Measurements from ENCODE around the gene KMO. TPM values are rescaled to one million over a fixed set of nuclear protein-coding genes. Genes with fewer than 3 reads are reported as not detected.

The KMO gene
- total and polyA plus RNA-seq, 2 of the 13 experiments (the other 11 are each of a cell fraction or from before 2014, with no cell fraction given) = 0.01 TPM; not detected in 1

DNA sequence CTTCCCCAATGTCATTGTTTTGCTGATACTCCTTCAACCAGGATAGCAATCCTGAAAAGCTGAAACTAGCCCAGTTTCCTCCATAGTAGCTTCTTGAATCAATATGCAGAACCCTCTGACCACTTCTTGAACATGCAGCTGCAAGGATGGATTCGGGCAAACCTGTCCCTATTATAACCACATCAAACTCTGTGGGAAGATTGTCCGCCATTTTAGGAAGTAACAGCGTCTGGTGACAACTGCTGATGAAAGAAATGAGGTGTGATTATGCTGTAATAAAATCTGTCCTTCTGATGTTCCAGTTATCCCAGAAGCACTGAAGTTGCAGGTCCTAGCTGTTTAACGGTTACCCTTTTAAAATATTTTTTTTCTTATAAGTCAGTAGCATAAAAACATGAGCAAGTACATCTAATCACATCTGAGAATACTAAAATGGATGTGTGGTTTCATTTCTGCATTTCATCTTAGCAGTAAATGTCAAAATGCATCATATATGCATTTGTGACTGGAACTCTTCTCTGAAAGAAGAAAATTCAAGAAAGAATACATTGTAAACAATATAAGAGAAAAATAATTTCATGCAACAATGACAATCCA lies 103.5 kb downstream of the KMO start:
- intact Hi-C loops (cut with micrococcal nuclease; ENCODE audit: unreplicated experiment) = no loop called here
- DNase-seq (ENCODE audit: low spot score) (no peak), FAIRE-seq (no peak), ATAC-seq (no peak)
- Histone ChIP-seq H3K36me3 (replicated peaks in 1 of 2; ENCODE audit: control insufficient read depth in 1 of 2, insufficient read depth in 2 of 2, low read length in 2 of 2) (peaks cover 2 to 18% of the 10 kb centered on the region in 2 experiments; a peak in 4 of 5 replicates), H3K27ac (ENCODE audit: extremely low read length, insufficient read depth, low read length) (no peak overlapping the region), H3K9ac (ENCODE audit: insufficient read depth, low read depth, low read length) (no peak overlapping the region), H3K79me2 (ENCODE audit: insufficient read depth, low read length) (peaks cover 24% of the 10 kb centered on the region), H4K20me1 (ENCODE audit: insufficient read depth, low read length) (peaks cover 6% of the 10 kb centered on the region; the same call in 1 of the 2 replicates), H3K4me2 (ENCODE audit: low read depth, low read length) (no peak overlapping the region), H3K4me3 (replicated peaks in 1 of 3; ENCODE audit: insufficient read depth in 1 of 3, low read depth in 2 of 3, low read length in 3 of 3) (no peak overlapping the region), H3K27me3 (ENCODE audit: control insufficient read depth in 1 of 2, insufficient read depth in 2 of 2, low read length in 2 of 2) (no peaks in the 10 kb centered on the region; a peak in 1 of 5 replicates), H2AFZ (ENCODE audit: low read length) (no peak overlapping the region), H3K4me1 (ENCODE audit: insufficient read depth, low read length) (peaks cover 39% of the 10 kb centered on the region), H3K9me3 (ENCODE audit: low read length) (no peaks in the 10 kb centered on the region)
- BruUV-seq (replicated peaks) = no TSS peak
- ChIA-PET POLR2A (no interaction called here), CTCF (ENCODE audit: low intra/inter-chr PET ratio, low total read pairs) (no interaction called here)
- in situ Hi-C loops (cut with HindIII; ENCODE audit: extremely low pct_ligation_motif_present, low pct_unique_long_range_greater_than_20kb) = loop anchor here (10.0 kb wide), 1 partner anchor 111 kb away; no protein-coding TSS in a partner anchor
- WGBS (ENCODE audit: low lambda C conversion rate) = 99% methylated on average over 4 of the region's 4 CpGs
- TF ChIP-seq TOPORS (CRISPR knock-in tag; IDR thresholded peaks at IDR 0.05) = no peak
- TF ChIP-seq TAF1 (CRISPR knock-in tag; IDR thresholded peaks at IDR 0.05) = no peak
- TF ChIP-seq RFXAP (CRISPR knock-in tag; IDR thresholded peaks at IDR 0.05; ENCODE audit: borderline replicate concordance) = no peak
- TF ChIP-seq U2AF1 (optimal IDR thresholded peaks at IDR 0.05; ENCODE audit: low read depth, low read length) = no peak
- TF ChIP-seq, protein P1, sequence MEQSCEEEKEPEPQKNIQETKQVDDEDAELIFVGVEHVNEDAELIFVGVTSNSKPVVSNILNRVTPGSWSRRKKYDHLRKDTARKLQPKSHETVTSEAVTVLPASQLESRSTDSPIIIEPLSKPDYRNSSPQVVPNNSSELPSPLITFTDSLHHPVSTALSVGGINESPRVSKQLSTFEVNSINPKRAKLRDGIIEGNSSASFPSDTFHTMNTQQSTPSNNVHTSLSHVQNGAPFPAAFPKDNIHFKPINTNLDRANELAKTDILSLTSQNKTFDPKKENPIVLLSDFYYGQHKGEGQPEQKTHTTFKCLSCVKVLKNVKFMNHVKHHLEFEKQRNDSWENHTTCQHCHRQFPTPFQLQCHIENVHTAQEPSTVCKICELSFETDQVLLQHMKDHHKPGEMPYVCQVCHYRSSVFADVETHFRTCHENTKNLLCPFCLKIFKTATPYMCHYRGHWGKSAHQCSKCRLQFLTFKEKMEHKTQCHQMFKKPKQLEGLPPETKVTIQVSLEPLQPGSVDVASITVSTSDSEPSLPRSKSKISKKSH (CRISPR knock-in tag; IDR thresholded peaks at IDR 0.05; ENCODE audit: borderline replicate concordance) = no peak
- TF ChIP-seq ZNF124 (CRISPR knock-in tag; IDR thresholded peaks at IDR 0.05) = no peak
- no peak for TF ChIP-seq NR2F1 (CRISPR knock-in tag; IDR thresholded peaks at IDR 0.05)
- TF ChIP-seq ZNF781 (CRISPR knock-in tag; IDR thresholded peaks at IDR 0.05; ENCODE audit: borderline replicate concordance, not compliant biosample characterization) = no peak
- no peak for TF ChIP-seq NKX3-1 (CRISPR knock-in tag; IDR thresholded peaks at IDR 0.05)
- TF ChIP-seq, protein P2, sequence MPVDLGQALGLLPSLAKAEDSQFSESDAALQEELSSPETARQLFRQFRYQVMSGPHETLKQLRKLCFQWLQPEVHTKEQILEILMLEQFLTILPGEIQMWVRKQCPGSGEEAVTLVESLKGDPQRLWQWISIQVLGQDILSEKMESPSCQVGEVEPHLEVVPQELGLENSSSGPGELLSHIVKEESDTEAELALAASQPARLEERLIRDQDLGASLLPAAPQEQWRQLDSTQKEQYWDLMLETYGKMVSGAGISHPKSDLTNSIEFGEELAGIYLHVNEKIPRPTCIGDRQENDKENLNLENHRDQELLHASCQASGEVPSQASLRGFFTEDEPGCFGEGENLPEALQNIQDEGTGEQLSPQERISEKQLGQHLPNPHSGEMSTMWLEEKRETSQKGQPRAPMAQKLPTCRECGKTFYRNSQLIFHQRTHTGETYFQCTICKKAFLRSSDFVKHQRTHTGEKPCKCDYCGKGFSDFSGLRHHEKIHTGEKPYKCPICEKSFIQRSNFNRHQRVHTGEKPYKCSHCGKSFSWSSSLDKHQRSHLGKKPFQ (CRISPR knock-in tag; IDR thresholded peaks at IDR 0.05; ENCODE audit: insufficient replicate concordance) = no peak
- no peak for TF ChIP-seq ZNF510 (CRISPR knock-in tag; IDR thresholded peaks at IDR 0.05; ENCODE audit: low read depth)
- no peak for TF ChIP-seq NR2F2 (IDR thresholded peaks at IDR 0.05; ENCODE audit: borderline replicate concordance, low read depth)
- TF ChIP-seq SALL1 (CRISPR knock-in tag; IDR thresholded peaks at IDR 0.05) = no peak
- TF ChIP-seq SMAD1 (CRISPR knock-in tag; IDR thresholded peaks at IDR 0.05; ENCODE audit: borderline replicate concordance, low read depth) = no peak
- TF ChIP-seq ZFP1 (CRISPR knock-in tag; IDR thresholded peaks at IDR 0.05) = no peak
- TF ChIP-seq BCL6 (CRISPR knock-in tag; IDR thresholded peaks at IDR 0.05) = no peak
- TF ChIP-seq SIX4 (CRISPR knock-in tag; IDR thresholded peaks at IDR 0.05) = no peak

Data from HepG2 (cell line).